HG03565 (cell line): ENCODE measurements around the gene BRAF.
"Not testable (repeated sequence)": the region's sequence is repeated elsewhere in the genome, so short reads cannot be mapped to it uniquely, and the experiment has no call there.

Experiments
- ATAC-seq: cut with Tn5 transposase; IDR thresholded peaks from one replicate; pipeline ENCODE4 v1.9.1; 2021; ENCODE audit warnings: mild to moderate bottlenecking, moderate library complexity; ENCODE audit not compliant: unreplicated experiment

BRAF gene

DNA sequence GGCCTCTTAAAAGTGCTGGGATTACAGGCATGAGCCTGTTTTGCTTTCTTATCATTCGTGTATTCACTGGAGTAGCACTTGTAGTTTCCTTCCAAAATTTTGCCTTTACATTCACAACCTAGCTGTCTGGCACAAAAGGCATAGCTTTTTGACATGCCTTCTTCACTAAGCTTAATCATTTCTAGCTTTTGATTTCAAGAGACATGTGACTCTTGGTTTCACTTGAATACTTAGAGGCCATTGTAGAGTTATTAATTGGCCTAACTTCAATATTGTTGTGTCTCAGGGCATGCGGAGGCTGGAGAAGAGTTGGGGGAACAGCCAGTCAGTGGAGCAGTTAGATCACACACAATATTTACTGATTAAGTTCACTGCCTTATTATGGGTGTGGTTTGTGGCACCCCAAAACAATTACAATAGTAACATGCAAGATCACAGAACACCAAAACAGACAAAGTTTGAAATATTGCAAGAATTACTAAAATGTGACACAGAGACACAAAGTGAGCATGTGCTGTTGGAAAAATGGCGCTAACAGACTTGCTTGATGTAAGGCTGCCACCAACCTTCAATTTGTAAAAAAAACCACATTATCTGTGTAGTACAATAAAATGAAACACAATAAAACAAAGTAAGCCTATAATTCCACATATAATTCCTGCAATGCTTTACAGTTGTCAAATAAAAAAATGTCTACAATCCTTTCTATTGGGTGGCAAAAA, 43.1 kb downstream of the BRAF start:
- ATAC-seq = peak; percentile 40

DNA sequence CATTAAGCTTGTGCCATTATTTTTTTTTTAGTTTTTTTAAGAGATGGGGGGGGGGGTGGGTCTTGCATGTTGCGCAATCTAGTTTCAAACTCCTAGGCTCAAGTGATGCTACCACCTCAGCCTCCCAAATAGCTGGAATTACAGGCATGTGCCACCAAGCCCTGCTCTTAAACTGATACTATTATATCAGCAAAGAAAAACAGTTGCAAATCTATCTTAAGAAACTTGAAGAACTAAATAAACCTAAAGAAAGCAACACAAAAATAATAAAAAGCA, 47.5 kb downstream of the BRAF start:
- ATAC-seq = no peak

DNA sequence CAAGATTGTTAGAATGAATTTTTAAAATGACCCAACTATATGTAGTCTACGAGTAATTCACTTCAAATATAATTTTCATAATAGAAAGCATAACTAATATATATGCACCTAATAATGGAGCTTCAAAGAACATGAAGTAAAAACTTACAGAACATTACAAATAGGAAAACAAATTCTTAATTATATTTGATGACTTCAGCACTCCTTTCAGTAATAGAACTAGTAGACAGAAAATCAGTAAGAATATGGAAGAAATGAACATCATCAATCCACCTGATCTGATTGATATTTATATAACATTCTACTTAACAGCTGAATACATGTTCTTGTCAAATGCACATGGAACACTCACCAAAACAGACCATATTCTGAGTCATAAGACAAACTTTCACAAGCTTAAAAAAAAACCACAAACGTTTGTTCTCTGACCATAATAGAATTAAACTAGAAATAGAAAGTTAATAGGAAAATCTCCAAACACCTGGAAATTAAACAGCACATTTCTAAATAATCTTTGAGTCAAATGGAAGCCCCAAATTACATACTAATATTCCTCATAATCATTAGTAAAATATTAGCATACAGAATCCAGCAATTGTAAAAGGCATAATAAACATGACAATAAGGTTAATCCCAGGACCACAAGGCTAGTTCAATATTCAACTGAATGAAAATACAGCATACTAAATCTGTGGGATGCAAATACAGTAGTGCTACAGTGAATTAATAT, 48.0 kb downstream of the BRAF start:
- peak; percentile 76 for ATAC-seq

DNA sequence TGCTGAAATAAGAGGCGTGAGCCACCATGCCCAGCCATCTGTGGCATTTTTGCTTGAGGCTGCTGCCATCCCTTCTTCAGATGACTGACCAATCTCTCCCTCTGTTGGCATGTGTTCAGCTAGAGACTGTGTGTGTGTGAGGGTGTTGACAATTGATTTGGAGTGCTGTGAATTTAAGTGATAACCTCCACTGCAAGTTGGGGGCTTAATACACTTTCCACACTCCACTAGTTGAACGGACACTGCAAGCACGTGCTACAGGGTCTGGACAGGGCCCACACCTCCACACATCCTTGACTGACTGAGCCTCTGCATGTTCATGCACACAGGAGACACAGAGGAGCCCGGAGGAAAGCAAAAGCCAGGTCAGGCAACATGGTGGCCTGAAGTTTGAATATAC, 51.3 kb downstream of the BRAF start:
- ATAC-seq = no peak

DNA sequence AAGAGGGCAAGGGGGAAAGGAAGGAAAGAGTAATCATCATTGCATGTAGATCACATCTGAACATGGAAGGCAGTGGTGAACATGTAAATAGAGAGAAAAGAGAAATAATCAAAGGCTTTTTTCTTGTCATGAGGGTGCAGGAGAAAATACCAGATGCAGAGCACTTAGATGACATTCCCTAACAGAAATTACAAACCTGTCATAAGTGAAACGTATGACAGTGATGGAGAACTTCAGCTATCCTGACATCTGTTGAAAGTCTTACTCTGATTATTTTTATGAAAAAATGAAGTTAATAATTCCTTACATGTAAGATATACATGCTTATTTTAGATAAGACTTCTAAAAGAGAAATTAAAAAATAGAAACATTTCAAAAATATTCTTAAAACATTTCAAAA, 54.7 kb downstream of the BRAF start:
- no peak for ATAC-seq

DNA sequence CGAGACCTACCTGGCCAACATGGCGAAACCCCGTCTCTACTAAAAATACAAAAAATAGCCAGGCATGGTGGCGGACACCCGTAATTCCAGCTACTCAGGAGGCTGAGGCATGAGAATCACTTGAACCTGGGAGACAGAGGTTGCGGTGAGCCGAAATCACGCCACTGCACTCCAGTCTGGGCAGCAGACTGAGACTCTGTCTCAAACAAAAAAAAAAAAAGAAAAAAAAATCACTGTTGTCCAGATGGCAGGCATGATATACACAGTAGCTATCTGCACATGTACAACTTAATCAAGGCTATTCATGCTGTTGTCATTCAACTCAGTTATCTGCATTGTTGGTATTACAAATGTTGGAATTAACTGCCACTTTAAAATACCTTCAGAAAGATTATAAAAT, 55.3 kb downstream of the BRAF start:
- no peak for ATAC-seq

DNA sequence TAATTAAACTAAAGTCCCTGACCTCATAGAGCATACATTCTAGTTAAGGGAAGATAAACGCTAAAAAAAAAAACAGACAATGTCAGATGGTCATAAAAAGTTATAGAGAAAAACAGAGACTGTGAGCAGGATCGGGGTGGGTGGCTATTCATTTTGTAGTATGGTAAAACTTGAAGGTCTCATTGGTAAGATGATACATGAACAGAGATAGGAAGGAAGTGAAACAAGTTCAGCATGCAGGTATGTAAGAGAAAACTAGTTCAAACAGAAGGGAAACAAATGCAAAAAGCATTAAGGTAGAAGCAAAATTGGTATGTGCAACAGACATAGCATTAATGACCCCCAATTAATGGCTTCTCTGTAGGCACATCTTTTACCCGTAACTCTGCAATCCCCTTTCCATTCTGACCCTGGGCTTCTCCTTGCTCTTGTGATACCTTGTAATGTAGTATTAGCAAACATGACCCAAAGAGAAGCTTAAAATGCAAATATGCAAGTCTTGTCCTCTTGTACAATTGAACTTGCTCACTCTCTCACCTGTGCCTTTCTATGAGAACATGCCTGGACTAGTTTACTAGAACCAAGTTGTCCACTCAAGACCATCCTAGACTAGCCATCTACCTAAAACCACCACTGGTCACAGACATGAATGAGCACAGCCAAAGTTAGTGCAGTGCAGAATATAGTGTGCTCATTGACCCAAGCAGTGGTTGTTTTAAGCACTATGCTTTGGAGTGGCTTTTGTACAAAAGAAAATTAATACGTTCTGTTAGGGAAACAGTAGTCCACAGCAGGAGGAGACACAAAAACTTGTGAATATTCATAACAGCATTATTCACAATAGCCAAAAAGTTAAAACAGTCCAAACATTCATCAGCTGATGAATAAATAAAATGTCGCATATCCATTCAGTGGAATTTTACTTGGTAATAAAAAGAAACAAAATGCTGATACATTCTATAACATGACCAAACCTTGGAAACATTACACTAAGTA, 57.0 kb downstream of the BRAF start:
- ATAC-seq = no peak

DNA sequence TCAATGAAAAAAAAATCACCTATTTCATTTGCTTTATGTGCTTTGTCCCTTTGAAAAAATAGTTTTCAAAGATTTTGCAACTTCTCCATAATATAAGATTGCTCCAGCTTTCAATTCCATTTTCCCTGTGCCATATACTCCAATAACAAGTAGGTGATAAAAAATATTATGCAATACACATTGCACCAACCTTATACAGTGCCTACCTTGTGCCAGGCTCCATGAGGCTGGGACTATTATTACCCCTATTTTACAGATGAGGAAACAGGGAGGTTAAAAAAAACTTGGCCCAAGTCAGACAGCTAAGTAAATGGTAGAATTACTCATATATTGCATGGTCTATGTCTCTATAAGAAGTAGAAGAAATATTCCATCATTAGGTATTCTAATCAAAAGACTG, 57.8 kb downstream of the BRAF start:
- no peak for ATAC-seq

DNA sequence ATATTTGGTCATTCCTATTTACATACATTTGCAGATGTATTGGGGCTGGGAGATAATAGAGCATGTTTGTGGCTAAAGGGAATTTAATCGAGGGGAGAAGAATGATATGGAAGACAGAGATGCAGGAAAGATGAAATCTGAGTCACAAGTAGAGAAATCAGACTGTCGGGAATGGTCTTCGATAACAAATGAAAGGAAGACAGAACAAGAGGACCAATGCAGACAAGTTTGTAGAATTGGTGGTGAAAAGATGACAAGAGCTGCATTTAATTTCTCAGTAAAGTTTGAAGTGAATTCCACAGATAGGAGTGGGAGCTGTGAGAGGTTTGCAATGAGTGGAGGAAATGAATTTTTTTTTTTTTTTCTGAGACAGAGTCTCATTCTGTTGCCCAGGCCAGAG, 60.0 kb downstream of the BRAF start:
- ATAC-seq = no peak

DNA sequence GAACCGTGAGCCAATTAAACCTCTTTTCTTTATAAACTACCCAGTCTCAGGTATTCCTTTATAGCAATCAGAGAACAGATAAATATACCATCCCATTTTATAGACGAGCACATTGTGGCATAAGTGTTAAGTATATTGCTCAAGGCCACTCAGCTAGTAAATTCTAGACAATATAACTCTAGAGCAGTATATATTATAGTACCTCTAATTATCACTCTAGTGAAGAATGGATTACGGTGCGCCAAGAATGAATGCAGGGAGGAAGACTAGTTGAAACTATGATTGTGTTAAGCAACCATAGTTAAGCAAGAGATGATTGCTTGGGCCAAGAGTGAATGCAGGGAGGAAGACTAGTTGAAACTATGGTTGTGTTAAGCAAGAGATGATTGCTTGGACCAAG, 60.9 kb downstream of the BRAF start:
- ATAC-seq = no peak

DNA sequence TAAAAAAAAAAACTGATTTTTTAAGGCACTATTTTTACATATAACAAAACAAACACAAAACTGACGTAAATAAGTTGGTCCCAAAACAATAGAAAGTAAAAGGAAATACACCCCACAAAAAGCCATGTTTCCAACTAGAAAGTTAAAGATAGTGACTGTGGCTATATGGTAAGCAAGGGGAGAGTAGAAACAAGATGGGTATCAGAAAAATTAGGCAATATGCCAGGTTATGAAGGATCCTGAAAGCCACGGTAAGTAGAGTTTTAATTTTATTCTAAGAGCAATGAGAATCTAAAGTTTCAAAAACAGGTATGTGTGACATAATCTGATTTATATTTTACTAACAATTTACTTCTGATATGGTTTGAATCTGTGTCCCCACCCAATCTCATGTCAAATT, 61.5 kb downstream of the BRAF start:
- no peak for ATAC-seq

DNA sequence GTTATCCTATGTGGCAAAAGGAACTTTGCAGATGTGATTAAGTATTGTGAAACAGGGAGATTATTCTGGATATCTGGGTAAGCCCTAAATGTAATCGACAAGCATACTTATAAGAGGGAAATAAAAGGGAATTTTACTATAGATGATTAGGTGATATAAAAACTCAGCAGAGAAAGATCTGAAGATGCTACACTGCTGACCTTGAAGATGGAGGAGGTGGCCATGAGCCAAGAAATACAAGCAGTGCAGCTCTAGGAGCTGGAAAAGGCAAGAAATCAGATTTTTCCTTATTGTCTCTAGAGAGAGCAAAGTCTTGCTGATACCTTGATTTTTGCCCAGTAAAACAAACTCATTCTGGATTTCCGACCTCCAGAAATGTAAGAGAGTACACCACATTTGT, 67.7 kb downstream of the BRAF start:
- ATAC-seq = no peak

DNA sequence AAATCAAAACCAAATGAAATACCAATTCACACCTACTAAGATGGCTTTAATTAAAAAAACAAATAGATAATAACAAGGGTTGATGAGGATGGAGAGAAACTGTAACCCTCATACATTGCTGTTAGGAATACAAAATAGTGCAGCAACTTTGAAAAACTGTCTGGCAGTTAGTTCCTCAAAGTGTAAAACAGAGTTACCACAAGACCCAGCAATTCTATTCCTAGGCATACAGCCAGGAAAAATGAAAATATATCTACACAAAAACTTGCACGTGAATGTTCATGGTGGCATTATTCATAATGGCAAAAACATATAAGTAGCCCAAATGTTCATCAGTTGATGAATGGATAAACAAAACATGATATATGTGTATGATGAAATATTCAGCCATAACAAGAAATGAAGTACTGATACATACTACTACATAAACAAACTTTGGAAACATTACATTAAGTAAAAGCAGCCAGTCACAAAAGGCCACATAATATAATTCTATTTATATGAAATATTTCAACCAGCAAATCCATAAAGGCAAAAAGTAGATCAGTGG, 83.5 kb downstream of the BRAF start:
- ATAC-seq = no peak

DNA sequence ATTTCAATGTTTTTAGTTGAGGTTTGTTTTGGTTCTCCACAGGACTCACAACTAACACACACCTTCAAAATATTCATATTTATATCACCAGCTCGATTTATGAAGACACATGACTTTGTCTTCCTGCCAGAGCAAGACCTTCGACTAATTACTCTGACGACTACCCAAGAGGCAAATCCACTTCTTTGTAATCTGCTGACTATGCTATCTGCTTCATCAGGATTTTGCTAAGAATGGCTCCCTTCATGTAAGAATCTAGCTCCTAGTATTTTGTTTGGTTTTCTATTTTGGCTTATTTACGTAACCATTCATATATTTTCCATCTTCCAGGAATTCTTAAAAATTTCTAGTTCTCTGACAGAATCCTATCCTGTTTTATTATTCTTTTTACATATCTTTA, 93.0 kb downstream of the BRAF start:
- no peak for ATAC-seq

DNA sequence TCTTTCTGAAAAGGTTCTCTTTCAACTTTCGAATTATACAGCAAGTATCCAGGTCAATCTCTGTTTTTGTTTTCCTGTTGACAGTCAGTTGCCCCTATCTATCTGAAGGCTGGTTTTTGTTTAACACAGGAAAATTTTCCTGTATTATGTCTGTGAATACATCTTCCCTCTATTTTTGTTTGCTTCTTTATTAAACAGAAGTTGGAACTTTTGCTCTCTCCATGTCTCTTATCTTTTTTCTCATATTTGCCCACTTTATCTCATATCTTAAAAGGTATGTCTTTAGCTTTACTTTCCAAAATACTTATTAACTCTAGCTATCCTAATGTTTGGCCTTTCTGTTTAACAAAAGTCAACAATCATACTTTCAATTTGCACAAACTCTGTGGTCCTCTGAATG, 95.0 kb downstream of the BRAF start:
- no peak for ATAC-seq

DNA sequence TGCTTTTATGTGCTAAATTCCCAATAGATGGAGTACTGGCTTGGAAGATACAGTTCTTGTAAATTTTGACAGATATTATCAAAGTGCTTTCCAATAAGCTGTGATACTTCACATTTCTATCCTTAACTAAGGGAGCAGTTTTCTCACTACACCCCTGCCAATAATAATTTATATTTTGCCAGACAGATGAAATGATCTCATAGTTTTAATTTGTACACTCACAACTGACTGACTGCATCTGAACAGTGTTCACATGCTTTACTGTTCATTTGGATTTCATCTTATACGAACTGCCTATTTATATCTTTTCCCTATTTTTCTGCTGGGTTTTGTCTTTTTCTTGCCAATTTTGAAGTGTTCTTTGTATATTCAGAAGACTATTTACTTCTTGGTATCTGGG, 96.0 kb downstream of the BRAF start:
- ATAC-seq = no peak

DNA sequence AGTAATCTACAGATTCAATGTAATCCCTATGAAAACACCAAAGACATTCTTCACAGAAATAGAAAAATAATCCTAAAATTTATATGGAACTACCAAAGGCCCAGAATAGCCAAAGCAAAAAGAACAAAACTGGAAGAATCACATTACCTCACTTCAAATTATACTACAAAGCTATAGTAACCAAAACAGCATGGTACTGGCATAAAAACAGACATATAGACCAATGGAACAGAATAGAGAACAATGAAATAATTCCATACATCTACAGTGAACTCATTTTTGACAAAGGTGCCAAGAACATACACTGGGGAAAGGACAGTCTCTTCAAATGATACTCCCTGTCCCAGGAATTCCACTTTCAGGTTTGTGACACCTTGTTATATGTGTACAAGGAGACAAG, 107.3 kb downstream of the BRAF start:
- ATAC-seq = not testable (repeated sequence)

DNA sequence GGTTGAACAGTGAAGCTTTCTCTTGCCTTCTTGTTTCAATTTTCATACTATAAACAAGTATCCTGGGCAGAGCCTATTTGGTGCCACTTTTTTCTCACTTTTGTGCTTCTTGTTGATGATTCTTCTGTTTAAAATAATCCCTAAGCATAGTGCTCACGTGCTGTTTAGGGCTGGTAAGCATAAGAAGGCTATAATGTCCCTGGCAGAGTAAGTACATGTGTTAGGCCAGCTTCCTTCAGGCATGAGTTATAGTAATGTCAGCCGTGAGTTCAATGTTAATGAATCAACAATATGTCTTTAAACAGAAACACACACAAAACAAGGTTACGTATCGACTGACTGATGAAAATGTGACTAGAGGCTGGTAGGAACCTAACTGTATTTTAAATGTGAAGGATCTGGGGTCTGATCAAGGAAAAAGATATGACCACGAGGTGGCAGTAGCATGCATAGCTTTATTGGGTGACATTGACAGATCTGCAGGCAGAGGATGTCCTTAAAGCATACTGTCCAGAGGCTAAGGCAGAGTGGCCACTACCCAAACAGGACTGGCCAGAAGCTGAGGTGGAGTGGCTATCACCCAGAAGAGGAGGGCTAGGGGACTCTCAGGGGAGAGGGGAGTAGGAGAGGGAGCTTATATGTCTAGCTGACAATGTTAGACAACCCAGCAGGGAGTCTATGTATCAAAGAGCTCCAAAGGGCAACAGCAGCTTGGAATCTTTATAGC, 113.7 kb downstream of the BRAF start:
- peak; percentile 78 for ATAC-seq

DNA sequence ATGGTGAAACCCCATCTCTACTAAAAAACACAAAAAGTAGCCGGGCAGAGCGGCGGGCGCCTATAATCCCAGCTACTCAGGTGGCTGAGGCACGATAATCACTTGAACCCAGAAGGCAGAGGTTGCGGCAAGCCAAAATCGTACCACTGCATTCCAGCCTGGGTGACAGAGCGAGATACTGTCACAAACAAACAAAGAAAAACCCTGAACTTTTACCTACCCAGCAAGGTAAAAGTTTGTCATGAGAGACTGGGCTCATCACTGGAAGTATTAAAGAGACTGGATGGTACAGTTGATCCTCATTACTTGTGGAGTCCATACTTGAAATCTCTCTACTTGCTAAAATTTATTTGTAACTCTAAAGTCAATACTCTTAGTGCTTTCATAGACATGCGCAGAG, 114.3 kb downstream of the BRAF start:
- no peak for ATAC-seq

DNA sequence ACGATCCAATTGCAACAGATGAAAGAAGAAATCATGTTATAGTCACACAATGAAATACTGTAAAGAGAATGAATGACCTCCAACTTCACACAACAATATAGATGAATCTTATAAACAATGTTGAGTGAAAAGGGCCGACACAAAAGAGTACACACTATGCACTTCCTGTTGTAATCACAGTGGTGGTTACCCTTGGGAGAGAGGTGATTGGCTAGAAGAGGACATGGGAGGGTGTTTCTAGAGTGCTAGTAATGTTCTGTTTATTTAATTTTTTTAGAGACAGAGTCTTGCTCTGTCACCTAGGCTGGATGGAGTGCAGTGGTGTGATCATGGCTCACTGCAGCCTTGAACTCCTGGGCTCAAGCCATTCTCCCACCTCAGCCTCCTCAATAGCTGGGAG, 145.8 kb downstream of the BRAF start:
- ATAC-seq = no peak

DNA sequence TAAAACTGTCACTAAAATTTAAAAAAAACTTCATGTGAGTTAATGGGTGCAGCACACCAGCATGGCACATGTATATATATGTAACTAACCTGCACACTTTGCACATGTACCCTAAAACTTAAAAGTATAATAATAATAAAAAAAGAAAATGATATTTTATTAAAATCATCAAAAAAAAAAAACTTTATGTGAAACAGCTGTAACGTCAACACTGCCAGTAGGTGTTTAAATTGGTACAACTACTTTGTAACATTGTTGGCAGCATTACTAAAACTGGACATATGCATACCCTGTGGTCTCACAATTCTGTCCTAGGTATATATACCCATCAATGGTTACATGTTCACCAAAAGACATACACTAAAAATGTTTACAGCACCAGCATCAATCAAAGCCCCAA, 146.2 kb downstream of the BRAF start:
- no peak for ATAC-seq
